H9 (cell line): ENCODE results near the gene C16orf89. TPM values are rescaled to one million over a fixed set of nuclear protein-coding genes. Genes with fewer than 3 reads are reported as not detected.

Experiments used
- DNase-seq: peaks from one replicate; pipeline ENCODE4 v3.0.0-alpha.2; 2017
- H2AFZ ChIP-seq: one replicate; pipeline ENCODE4 v1.6.1; 2013; ENCODE audit warnings: mild to moderate bottlenecking, low read length, control low read depth, moderate library complexity
- H2AK5ac ChIP-seq: 2 replicates; pipeline ENCODE4 v1.6.1; 2013; ENCODE audit warnings: low read length, control low read depth, mixed read lengths; ENCODE audit not compliant: insufficient read length
- H2BK120ac ChIP-seq: one replicate; pipeline ENCODE4 v1.6.1; 2013; ENCODE audit warnings: low read depth, mild to moderate bottlenecking, low read length, control low read depth, inconsistent platforms; ENCODE audit not compliant: poor library complexity, severe bottlenecking
- H2BK12ac ChIP-seq: 2 replicates; pipeline ENCODE4 v1.6.1; 2013; ENCODE audit warnings: low read length, control low read depth, mixed read lengths, low read depth; ENCODE audit not compliant: insufficient read length
- H2BK15ac ChIP-seq: 2 replicates; pipeline ENCODE4 v1.6.1; 2013; ENCODE audit warnings: low read depth, low read length, control low read depth
- H2BK20ac ChIP-seq: one replicate; pipeline ENCODE4 v1.6.1; 2013; ENCODE audit warnings: low read depth, mild to moderate bottlenecking, low read length, control low read depth, inconsistent platforms; ENCODE audit not compliant: poor library complexity, severe bottlenecking
- H2BK5ac ChIP-seq: 2 replicates; pipeline ENCODE4 v1.6.1; 2013; ENCODE audit warnings: low read length, control low read depth, mixed read lengths; ENCODE audit not compliant: insufficient read length
- H3K14ac ChIP-seq: 2 replicates; pipeline ENCODE4 v1.6.1; 2013; ENCODE audit warnings: low read length, control low read depth; ENCODE audit not compliant: insufficient read depth
- H3K18ac ChIP-seq: 2 replicates; pipeline ENCODE4 v1.6.1; 2013; ENCODE audit warnings: low read depth, mild to moderate bottlenecking, mixed read lengths, low read length, control low read depth; ENCODE audit not compliant: insufficient read length
- H3K23ac ChIP-seq: 2 replicates; pipeline ENCODE4 v1.6.1; 2013; ENCODE audit warnings: low read length, control low read depth, mixed read lengths, low read depth; ENCODE audit not compliant: insufficient read length
- H3K23me2 ChIP-seq: 2 replicates; pipeline ENCODE4 v1.6.1; 2013; ENCODE audit warnings: low read depth, mild to moderate bottlenecking, mixed read lengths, low read length, control low read depth; ENCODE audit not compliant: insufficient read length, poor library complexity, severe bottlenecking
- H3K27ac ChIP-seq: 2 replicates; pipeline ENCODE4 v1.5.1; 2013; ENCODE audit warnings: low read length, control low read depth, mixed read lengths, low read depth; ENCODE audit not compliant: insufficient read length
- H3K27me3 ChIP-seq: 2 replicates; pipeline ENCODE4 v1.6.1; 2013; ENCODE audit warnings: low read length, control low read depth, inconsistent platforms; ENCODE audit not compliant: insufficient read depth
- H3K4ac ChIP-seq: 2 replicates; pipeline ENCODE4 v1.6.1; 2013; ENCODE audit warnings: low read depth, mild to moderate bottlenecking, control low read depth, inconsistent platforms, low read length, moderate library complexity
- H3K4me1 ChIP-seq: 2 replicates; pipeline ENCODE4 v1.6.1; 2013; ENCODE audit warnings: low read length, control low read depth, inconsistent platforms; ENCODE audit not compliant: insufficient read depth
- H3K4me2 ChIP-seq: 2 replicates; pipeline ENCODE4 v1.6.1; 2013; ENCODE audit warnings: low read length, control low read depth, mixed read lengths; ENCODE audit not compliant: insufficient read length, insufficient read depth
- H3K56ac ChIP-seq: 2 replicates; pipeline ENCODE4 v1.6.1; 2013; ENCODE audit warnings: low read depth, mild to moderate bottlenecking, mixed read lengths, low read length, control low read depth; ENCODE audit not compliant: insufficient read length
- H3K79me1 ChIP-seq: 2 replicates; pipeline ENCODE4 v1.6.1; 2013; ENCODE audit warnings: low read depth, mild to moderate bottlenecking, moderate library complexity, low read length, control low read depth, inconsistent platforms; ENCODE audit not compliant: insufficient read depth, poor library complexity, severe bottlenecking
- H3K79me2 ChIP-seq: 2 replicates; pipeline ENCODE4 v1.6.1; 2013; ENCODE audit warnings: low read length, control low read depth, inconsistent platforms; ENCODE audit not compliant: insufficient read depth
- H3K9ac ChIP-seq: 2 replicates; pipeline ENCODE4 v1.6.1; 2013; ENCODE audit warnings: low read length, control low read depth, mixed read lengths; ENCODE audit not compliant: insufficient read length; ENCODE audit errors: extremely low read depth
- H3K9me3 ChIP-seq: one replicate; pipeline ENCODE4 v1.6.1; 2013; ENCODE audit warnings: low read depth, low read length, inconsistent platforms; ENCODE audit not compliant: control insufficient read depth
- H3T11ph ChIP-seq: one replicate; pipeline ENCODE4 v1.6.1; 2013; ENCODE audit warnings: mild to moderate bottlenecking, low read length, control low read depth, inconsistent platforms
- H4K20me1 ChIP-seq: one replicate; pipeline ENCODE4 v1.6.1; 2013; ENCODE audit not compliant: control insufficient read depth, insufficient read length, insufficient read depth
- H4K5ac ChIP-seq: 2 replicates; pipeline ENCODE4 v1.6.1; 2013; ENCODE audit warnings: low read depth, mild to moderate bottlenecking, mixed read lengths, low read length, control low read depth; ENCODE audit not compliant: insufficient read length
- H4K8ac ChIP-seq: replicated peaks from 2 replicates; pipeline ENCODE4 v1.6.1; 2013; ENCODE audit warnings: low read length, control low read depth, mixed read lengths, low read depth; ENCODE audit not compliant: insufficient read length
- H4K91ac ChIP-seq: 2 replicates; pipeline ENCODE4 v1.6.1; 2013; ENCODE audit warnings: low read depth, mild to moderate bottlenecking, moderate library complexity, mixed read lengths, low read length, control low read depth; ENCODE audit not compliant: insufficient read length
- H3K27ac Mint-ChIP-seq, 3 experiments: 2 replicates in 2 of 3; 3 replicates in 1 of 3; pipeline ENCODE4 v1.8.0; 2020 to 2021; ENCODE audit warnings: mixed read lengths in 3 of 3, mild to moderate bottlenecking in 1 of 3, moderate library complexity in 1 of 3
- H3K27me3 Mint-ChIP-seq: 2 replicates; pipeline ENCODE4 v1.8.0; 2021; ENCODE audit warnings: low read depth, mild to moderate bottlenecking, moderate library complexity, mixed read lengths
- H3K36me3 Mint-ChIP-seq, 3 experiments: 2 replicates in 2 of 3; 3 replicates in 1 of 3; pipeline ENCODE4 v1.8.0; 2020 to 2021; ENCODE audit warnings: low read depth in 3 of 3, mixed read lengths in 3 of 3; ENCODE audit not compliant: insufficient read depth in 1 of 3
- H3K4me1 Mint-ChIP-seq, 2 experiments: 2 replicates each; pipeline ENCODE4 v1.8.0; 2020; ENCODE audit warnings: mixed read lengths in 2 of 2
- H3K4me3 Mint-ChIP-seq, 2 experiments: 2 replicates in 1 of 2; 3 replicates in 1 of 2; pipeline ENCODE4 v1.8.0; 2020 to 2021; ENCODE audit warnings: mild to moderate bottlenecking in 2 of 2, mixed read lengths in 2 of 2, moderate library complexity in 1 of 2
- H3K9me3 Mint-ChIP-seq, 2 experiments: 2 replicates in 1 of 2; 3 replicates in 1 of 2; pipeline ENCODE4 v1.8.0; 2020; ENCODE audit warnings: mild to moderate bottlenecking in 2 of 2, mixed read lengths in 2 of 2, moderate library complexity in 1 of 2
- WGBS: extraction: QIAGEN DNeasy Blood & Tissue Kit; methylation state at CpG from one replicate; pipeline ENCODE4 v1.1.7; 2013; ENCODE audit warnings: missing lambda C conversion rate, low lambda C conversion rate, mixed read lengths; ENCODE audit not compliant: insufficient read length; ENCODE audit errors: extremely low coverage; 5-methylcytosine and 5-hydroxymethylcytosine counted together
- total RNA-seq: library from RNA; stranded (reverse); gene quantifications from 2 replicates; pipeline ENCODE4 v1.2.1, GENCODE V29; 2021
- TF ChIP-seq, protein P1 (sequence below): fragments of 200-600 bp; sonication (generic); conservative IDR thresholded peaks from 3 replicates; pipeline ENCODE4 v1.8.0; 2021; ENCODE audit warnings: antibody characterized with exemption, mild to moderate bottlenecking

The C16orf89 gene
- total RNA-seq, 1 experiment from 2014 or later: 2.5 TPM

DNA sequence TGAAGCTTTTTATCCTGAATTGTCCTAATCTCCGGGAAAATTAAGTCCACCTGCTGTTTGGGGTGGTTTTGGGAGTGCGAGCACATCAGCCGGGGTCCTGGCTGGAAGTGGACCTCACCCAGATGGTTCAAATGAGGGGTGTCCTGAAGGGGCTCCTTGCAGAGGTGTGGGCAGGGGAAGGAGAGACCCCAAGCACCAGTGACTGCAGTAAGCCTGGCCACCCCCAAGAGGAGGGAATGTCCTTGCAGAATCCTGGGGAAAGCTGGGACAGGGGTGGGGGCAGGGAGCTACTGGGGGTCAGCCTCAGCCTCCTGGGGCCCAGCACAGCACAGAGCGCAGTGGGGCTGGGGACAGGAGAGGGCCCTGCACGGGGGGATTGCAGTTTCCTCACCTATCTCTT is 61.4 kb downstream of the C16orf89 start:
- Histone ChIP-seq H3K23ac (no peak overlapping the region), H2BK20ac (no peak overlapping the region), H3T11ph (no peak overlapping the region), H4K5ac (no peak overlapping the region), H3K4me1 (no peaks in the 10 kb centered on the region), H2AK5ac (no peak overlapping the region), H2AFZ (no peak overlapping the region), H4K20me1 (no peaks in the 10 kb centered on the region), H3K27ac (no peak overlapping the region), H3K23me2 (no peaks in the 10 kb centered on the region), H3K79me2 (no peaks in the 10 kb centered on the region), H3K9me3 (no peaks in the 10 kb centered on the region), H2BK5ac (no peak overlapping the region), H3K14ac (no peak overlapping the region), H3K27me3 (no peaks in the 10 kb centered on the region), H2BK120ac (no peak overlapping the region), H2BK15ac (no peak overlapping the region), H3K18ac (no peak overlapping the region), H3K4ac (no peak overlapping the region), H3K9ac (no peak overlapping the region), H4K91ac (no peak overlapping the region), H4K8ac (no peak overlapping the region), H3K56ac (no peak overlapping the region), H3K4me2 (no peak overlapping the region), H3K79me1 (no peaks in the 10 kb centered on the region), H2BK12ac (no peak overlapping the region)
- no peaks in the 10 kb centered on the region for H3K9me3 Mint-ChIP-seq
- TF ChIP-seq, protein P1, sequence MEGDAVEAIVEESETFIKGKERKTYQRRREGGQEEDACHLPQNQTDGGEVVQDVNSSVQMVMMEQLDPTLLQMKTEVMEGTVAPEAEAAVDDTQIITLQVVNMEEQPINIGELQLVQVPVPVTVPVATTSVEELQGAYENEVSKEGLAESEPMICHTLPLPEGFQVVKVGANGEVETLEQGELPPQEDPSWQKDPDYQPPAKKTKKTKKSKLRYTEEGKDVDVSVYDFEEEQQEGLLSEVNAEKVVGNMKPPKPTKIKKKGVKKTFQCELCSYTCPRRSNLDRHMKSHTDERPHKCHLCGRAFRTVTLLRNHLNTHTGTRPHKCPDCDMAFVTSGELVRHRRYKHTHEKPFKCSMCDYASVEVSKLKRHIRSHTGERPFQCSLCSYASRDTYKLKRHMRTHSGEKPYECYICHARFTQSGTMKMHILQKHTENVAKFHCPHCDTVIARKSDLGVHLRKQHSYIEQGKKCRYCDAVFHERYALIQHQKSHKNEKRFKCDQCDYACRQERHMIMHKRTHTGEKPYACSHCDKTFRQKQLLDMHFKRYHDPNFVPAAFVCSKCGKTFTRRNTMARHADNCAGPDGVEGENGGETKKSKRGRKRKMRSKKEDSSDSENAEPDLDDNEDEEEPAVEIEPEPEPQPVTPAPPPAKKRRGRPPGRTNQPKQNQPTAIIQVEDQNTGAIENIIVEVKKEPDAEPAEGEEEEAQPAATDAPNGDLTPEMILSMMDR: no peak
- H3K36me3 Mint-ChIP-seq: no peaks in the 10 kb centered on the region
- no peaks in the 10 kb centered on the region for H3K4me1 Mint-ChIP-seq
- no peak for DNase-seq
- no CpG with 5 or more reads among the region's 5 CpGs for WGBS
- peaks cover 3% of the 10 kb centered on the region; the same call in 1 of the 2 replicates for H3K27me3 Mint-ChIP-seq
- H3K4me3 Mint-ChIP-seq: no peak overlapping the region
- H3K27ac Mint-ChIP-seq: peak overlapping the region in 1 of 3 experiments; percentile 59; a peak in 1 of 7 replicates
